ENCODE results near the gene KRT222. TPM values are rescaled to one million over a fixed set of nuclear protein-coding genes. Genes with fewer than 3 reads are reported as not detected.

Gene KRT222
- total RNA-seq, 2 experiments from 2014 or later: not detected

- ATAC-seq (ENCODE audit: low read depth) (peak; percentile 53), DNase-seq (no peak)
- H3K27ac Mint-ChIP-seq: peak overlapping the region; percentile 87
- H3K4me3 Mint-ChIP-seq: peak overlapping the region; percentile 64
- H3K36me3 Mint-ChIP-seq: no peaks in the 10 kb centered on the region
- H3K27me3 Mint-ChIP-seq: no peaks in the 10 kb centered on the region
- H3K4me1 Mint-ChIP-seq: peaks cover 83% of the 10 kb centered on the region
- H3K9me3 Mint-ChIP-seq: no peaks in the 10 kb centered on the region
- POLR2A ChIA-PET: interaction anchor here (0.6 to 8.1 kb wide), 7 partner anchors 7 to 1076 kb away, joined by 3 to 257 read pairs (median 3); partner anchors contain the start of gene CCR7
These were observed 56.9 kb downstream of the KRT222 start for GRCh38 chr17:40608061-40608581.

- Mint-ChIP-seq H3K27ac (peak overlapping the region; percentile 87), H3K4me3 (peak overlapping the region; percentile 64), H3K9me3 (no peaks in the 10 kb centered on the region), H3K36me3 (peaks cover under 1% of the 10 kb centered on the region), H3K4me1 (peaks cover 83% of the 10 kb centered on the region), H3K27me3 (no peaks in the 10 kb centered on the region)
- DNase-seq: peak; percentile 68
- ATAC-seq (ENCODE audit: low read depth): peak; percentile 25
- POLR2A ChIA-PET: interaction anchor here (0.6 to 8.1 kb wide), 8 partner anchors 8 to 1082 kb away, joined by 3 to 257 read pairs (median 3); partner anchors contain the start of gene CCR7
These were observed 57.3 kb downstream of the KRT222 start for GRCh38 chr17:40607641-40608040.

DNA sequence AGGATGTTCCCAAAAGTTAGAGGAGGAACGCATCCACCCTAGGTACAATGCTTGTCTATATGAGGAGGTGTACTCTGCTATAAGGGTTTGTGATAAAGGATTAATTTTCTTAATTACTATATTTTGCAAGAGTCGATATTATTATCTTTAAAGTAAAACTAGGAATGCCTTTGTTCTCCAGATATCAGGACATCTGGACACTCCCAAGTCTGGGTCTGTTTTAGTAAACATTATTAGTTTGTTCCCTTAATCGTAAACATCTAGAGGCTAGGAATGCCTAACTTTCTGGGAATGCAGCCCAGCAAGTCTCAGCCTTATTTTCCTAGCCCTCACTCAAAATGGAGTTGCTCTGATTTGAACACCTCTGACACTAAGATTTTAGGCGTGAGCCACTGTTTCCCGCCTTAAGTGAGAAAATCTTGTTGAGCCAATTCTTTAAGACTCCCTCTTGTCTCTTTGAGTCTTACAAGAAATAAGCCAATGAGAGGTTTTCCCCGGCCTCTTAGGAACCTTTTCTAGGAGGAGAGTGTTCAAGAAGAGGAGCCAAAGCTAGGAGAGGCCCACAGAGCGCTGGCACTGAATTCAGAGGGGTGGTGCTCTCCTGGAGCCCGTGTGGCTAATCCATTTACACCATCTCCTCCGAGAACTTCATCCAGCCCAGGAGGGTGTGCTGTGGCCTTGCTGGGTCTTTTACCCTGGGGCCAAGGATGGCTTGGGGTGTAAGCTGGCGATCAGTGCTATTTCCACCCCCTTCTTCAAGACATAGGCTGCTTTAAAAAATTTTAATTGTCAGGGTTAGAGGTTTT is 58.2 kb downstream of the KRT222 start:
- Mint-ChIP-seq H3K9me3 (no peaks in the 10 kb centered on the region), H3K36me3 (peaks cover 2% of the 10 kb centered on the region), H3K27me3 (no peaks in the 10 kb centered on the region), H3K4me3 (peak overlapping the region; percentile 67), H3K27ac (peak overlapping the region; percentile 98), H3K4me1 (peaks cover 84% of the 10 kb centered on the region)
- ATAC-seq (ENCODE audit: low read depth) (no peak), DNase-seq (no peak)
- POLR2A ChIA-PET: interaction anchor here (0.8 to 8.1 kb wide), 5 partner anchors 9 to 1083 kb away, joined by 3 to 257 read pairs (median 7); partner anchors contain the start of gene CCR7

DNA sequence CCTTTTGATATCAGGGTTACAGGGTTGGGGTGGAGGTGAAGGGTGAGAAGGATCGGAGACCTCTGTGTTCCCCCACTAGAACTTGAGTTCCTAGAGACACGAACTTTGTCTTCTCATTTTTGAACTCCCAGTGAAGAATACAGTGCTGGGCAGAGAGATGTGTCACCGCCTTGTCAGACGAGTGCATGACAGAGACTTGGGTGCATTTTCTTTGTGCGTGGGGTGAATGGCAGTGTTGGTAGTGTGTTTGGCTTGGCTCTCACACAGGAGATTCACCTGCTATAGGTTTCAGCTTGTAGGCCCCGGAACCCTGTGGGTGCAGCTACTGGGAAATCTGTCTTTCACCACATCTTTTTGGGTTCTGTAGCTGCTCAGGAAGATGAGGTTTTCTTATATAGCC is 59.7 kb downstream of the KRT222 start:
- peaks cover 4% of the 10 kb centered on the region for H3K36me3 Mint-ChIP-seq
- H3K4me3 Mint-ChIP-seq: peak overlapping the region; percentile 67
- DNase-seq (peak; percentile 61), ATAC-seq (ENCODE audit: low read depth) (peak; percentile 51)
- POLR2A ChIA-PET: interaction anchor here (0.8 to 8.1 kb wide), 11 partner anchors 8 to 71 kb away, joined by 3 to 257 read pairs (median 11); partner anchors contain the start of genes CCR7 and SMARCE1
- H3K9me3 Mint-ChIP-seq: no peaks in the 10 kb centered on the region
- peaks cover 87% of the 10 kb centered on the region for H3K4me1 Mint-ChIP-seq
- H3K27ac Mint-ChIP-seq: peak overlapping the region; percentile 98
- no peaks in the 10 kb centered on the region for H3K27me3 Mint-ChIP-seq

Other genes with a start within 250 kb of the KRT222 start
- gene TOP2A, start 247.3 kb downstream of the KRT222 start, total RNA-seq: 100 to 1,000 TPM; 313 to 314 TPM
- gene IGFBP4, start 221.7 kb downstream of the KRT222 start, total RNA-seq: 10 to 100 TPM; 12.2 to 13.2 TPM
- gene TNS4, start 163.6 kb downstream of the KRT222 start, total RNA-seq: 1 to 10 TPM; 9.0 to 9.7 TPM
- gene CCR7, start 99.7 kb downstream of the KRT222 start, total RNA-seq: 100 to 1,000 TPM; 231 to 238 TPM
- 100 to 1,000 TPM; 109 to 117 TPM for gene SMARCE1, start 17.4 kb downstream of the KRT222 start, total RNA-seq
- not detected for gene KRT24, start 38.6 kb upstream of the KRT222 start, total RNA-seq
- gene KRT25, start 90.2 kb upstream of the KRT222 start, total RNA-seq: not detected
- not detected for gene KRT26, start 107.0 kb upstream of the KRT222 start, total RNA-seq
- not detected for gene KRT27, start 117.4 kb upstream of the KRT222 start, total RNA-seq
- gene KRT28, start 134.8 kb upstream of the KRT222 start, total RNA-seq: not detected
- gene KRT10, start 157.4 kb upstream of the KRT222 start, total RNA-seq: 10 to 100 TPM; 25.7 to 28.6 TPM
- gene KRT12, start 202.0 kb upstream of the KRT222 start, total RNA-seq: not detected
- gene KRT20, start 220.1 kb upstream of the KRT222 start, total RNA-seq: not detected